Transverse colon (tissue), 4 donors: ENCODE results near the gene FXYD3. TPM values are rescaled to one million over a fixed set of nuclear protein-coding genes. Genes with fewer than 3 reads are reported as not detected.
"Not testable (repeated sequence)": the region's sequence is repeated elsewhere in the genome, so short reads cannot be mapped to it uniquely, and the experiment has no call there.

ENCODE experiments used
- DNase-seq: peaks from one replicate; pipeline ENCODE4 v3.0.0-alpha.2; 2019
- H3K27ac ChIP-seq, 4 donors: fragments of 200-600 bp; sonication (generic); 2 replicates each; pipeline ENCODE4 v1.5.1; 2016 to 2018; ENCODE audit warnings: inconsistent platforms in 4 of 4
- H3K27me3 ChIP-seq: fragments of 200-600 bp; sonication (generic); 2 replicates; pipeline ENCODE4 v1.5.1; 2017; ENCODE audit warnings: inconsistent platforms
- H3K36me3 ChIP-seq, 4 donors: fragments of 200-600 bp; sonication (generic); 2 replicates each; pipeline ENCODE4 v1.5.1; 2017 to 2019; ENCODE audit warnings: inconsistent platforms in 4 of 4
- H3K4me1 ChIP-seq, 4 donors: fragments of 200-600 bp; sonication (generic); 2 replicates each; pipeline ENCODE4 v1.5.1; 2017 to 2020; ENCODE audit warnings: inconsistent platforms in 4 of 4
- H3K4me3 ChIP-seq, 4 donors: fragments of 200-600 bp; sonication (generic); 1 replicate in 1 of 4; 2 replicates in 3 of 4; pipeline versions ENCODE4 v1.5.1 to v1.6.1; 2017 to 2019; ENCODE audit warnings: inconsistent platforms in 4 of 4
- H3K9me3 ChIP-seq, 2 donors: fragments of 200-600 bp; sonication (generic); 2 replicates each; pipeline ENCODE4 v1.5.1; 2017 to 2019; ENCODE audit warnings: inconsistent platforms in 2 of 2
- EP300 ChIP-seq: sonication (generic); formaldehyde crosslinking; IDR thresholded peaks from one replicate; pipeline ENCODE4 v1.6.1; 2017; ENCODE audit warnings: antibody characterized with exemption, low read depth
- POLR2A ChIP-seq: fragments of 450-650 bp; IDR thresholded peaks from one replicate; pipeline ENCODE4 v1.6.1; 2016; ENCODE audit warnings: antibody characterized with exemption, mild to moderate bottlenecking, moderate library complexity
- POLR2AphosphoS5 ChIP-seq, 3 donors: sonication (generic); formaldehyde crosslinking; IDR thresholded peaks; one replicate each; pipeline ENCODE4 v1.6.1; 2016; ENCODE audit warnings: antibody characterized with exemption in 3 of 3
- WGBS, 2 donors: methylation state at CpG; one replicate each; pipeline ENCODE4 v1.1.5; 2018; ENCODE audit warnings: low coverage in 1 of 2; 5-methylcytosine and 5-hydroxymethylcytosine counted together
- in situ Hi-C, 4 donors: fragments of 200-750 bp; cut with MboI; loops; one replicate each; pipeline versions ENCODE4 v1.15.0 to v1.15.1; 2017; ENCODE audit warnings: low sequenced_read_pairs in 3 of 4, low pct_ligation_motif_present in 1 of 4, low pct_unique_long_range_greater_than_20kb in 1 of 4
- intact Hi-C: fragments of 100-400 bp; cut with DNase I; formaldehyde crosslinking; loops from one replicate; pipeline ENCODE4 v1.15.1; 2023; ENCODE audit warnings: low total_unique reads
- total RNA-seq, 4 donors: library from RNA; depleted of rRNA; stranded (reverse); fragments of >200 nt; gene quantifications; one replicate each; pipeline ENCODE4 v1.1.0, GENCODE V29; 2016
- TF ChIP-seq, protein P1 (sequence below), 5 experiments: fragments of 200-600 bp in 3 of 5; fragments of 450-650 bp in 2 of 5; sonication (generic) in 3 of 5; IDR thresholded peaks; 1 replicate in 2 of 5; 2 replicates in 3 of 5; pipeline ENCODE4 v1.5.1; 2016 to 2017; ENCODE audit warnings: antibody characterized with exemption in 5 of 5, inconsistent platforms in 3 of 5, mild to moderate bottlenecking in 2 of 5, moderate library complexity in 1 of 5

FXYD3 gene
- total RNA-seq, 4 donors from 2014 or later, result 1,678 to 4,641 (median 3,622) TPM

DNA sequence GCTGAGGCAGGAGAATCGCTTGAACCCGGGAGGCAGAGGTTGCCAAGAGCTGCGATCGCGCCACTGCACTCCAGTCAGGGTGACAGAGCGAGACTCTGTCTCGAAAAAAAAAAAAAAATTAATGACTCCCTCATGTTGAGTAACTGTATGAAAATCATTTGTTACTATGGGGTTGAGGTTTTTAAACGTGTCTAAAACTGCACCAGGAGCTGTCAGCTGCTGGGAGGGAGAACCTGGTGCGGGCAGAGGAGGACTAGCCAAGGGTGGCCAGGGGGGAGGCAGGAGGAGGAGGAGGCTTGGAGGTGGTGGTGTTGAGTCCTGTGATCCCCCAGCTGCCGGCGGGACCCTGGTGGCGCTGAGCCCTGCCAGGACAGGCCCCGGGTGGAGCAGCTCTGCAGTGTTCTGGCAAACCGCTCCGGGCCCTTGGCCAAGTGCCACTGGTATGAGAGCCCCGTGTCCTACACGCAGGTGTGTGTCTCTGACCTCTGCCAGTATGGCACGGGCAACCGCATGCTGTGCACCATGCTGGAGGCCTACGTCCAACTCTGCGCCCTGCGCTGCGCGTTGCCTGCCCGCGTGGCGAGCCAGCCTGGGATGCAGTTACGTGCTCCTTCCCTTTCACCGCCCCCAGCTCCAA, 17.1 kb upstream of the FXYD3 start:
- intact Hi-C loops (no loop called here), in situ Hi-C loops (no loop called here)
- Histone ChIP-seq H3K36me3 (no peaks in the 10 kb centered on the region), H3K27ac (no peak overlapping the region), H3K9me3 (no peaks in the 10 kb centered on the region), H3K4me1 (no peaks in the 10 kb centered on the region), H3K27me3 (no peaks in the 10 kb centered on the region), H3K4me3 (no peak overlapping the region)
- 77 to 80% methylated on average over 9 to 29 of the region's 29 CpGs for WGBS, 2 donors
- no peak for TF ChIP-seq POLR2A
- no peak for TF ChIP-seq POLR2AphosphoS5 (IDR thresholded peaks at IDR 0.05)
- TF ChIP-seq, protein P1, sequence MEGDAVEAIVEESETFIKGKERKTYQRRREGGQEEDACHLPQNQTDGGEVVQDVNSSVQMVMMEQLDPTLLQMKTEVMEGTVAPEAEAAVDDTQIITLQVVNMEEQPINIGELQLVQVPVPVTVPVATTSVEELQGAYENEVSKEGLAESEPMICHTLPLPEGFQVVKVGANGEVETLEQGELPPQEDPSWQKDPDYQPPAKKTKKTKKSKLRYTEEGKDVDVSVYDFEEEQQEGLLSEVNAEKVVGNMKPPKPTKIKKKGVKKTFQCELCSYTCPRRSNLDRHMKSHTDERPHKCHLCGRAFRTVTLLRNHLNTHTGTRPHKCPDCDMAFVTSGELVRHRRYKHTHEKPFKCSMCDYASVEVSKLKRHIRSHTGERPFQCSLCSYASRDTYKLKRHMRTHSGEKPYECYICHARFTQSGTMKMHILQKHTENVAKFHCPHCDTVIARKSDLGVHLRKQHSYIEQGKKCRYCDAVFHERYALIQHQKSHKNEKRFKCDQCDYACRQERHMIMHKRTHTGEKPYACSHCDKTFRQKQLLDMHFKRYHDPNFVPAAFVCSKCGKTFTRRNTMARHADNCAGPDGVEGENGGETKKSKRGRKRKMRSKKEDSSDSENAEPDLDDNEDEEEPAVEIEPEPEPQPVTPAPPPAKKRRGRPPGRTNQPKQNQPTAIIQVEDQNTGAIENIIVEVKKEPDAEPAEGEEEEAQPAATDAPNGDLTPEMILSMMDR (IDR thresholded peaks at IDR 0.05), result no peak
- TF ChIP-seq EP300, result no peak
- DNase-seq, result no peak

DNA sequence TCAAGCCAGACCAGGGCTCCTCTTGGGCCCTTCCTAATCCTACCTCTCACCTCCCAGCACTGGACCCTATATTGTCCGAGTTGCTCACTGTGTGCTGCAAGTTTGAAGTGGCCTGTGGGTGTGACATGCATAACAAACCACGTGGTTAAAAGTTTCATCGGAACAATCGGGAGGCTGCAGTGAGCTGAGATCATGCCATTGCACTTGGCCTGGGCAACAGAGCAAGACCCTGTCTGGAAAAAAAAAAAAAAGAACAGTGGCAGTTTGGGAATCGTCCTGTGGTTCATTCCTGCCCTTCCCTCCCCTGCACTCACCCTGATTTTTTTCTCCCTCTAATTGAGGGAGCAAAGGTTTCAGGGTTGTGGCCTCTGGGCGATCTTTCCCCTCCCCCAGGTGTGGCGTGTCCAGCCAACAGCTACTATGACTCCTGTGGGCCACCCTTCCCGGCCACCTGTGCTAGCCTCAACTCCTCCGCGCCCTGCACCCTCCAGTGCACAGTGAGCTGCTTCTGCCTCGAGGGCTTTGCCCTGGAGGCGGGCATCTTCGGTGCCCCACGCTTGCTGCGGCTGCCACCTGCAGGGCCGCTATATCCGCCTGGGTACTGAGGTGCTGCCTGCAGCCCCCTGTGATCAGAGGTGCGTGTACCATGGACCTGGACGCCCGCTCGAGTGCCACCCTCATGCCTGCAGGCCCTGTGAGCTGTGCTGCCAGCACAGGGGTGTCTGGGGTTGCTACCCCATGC, 16.3 kb upstream of the FXYD3 start:
- H3K27ac ChIP-seq, result no peak overlapping the region
- H3K4me3 ChIP-seq, result no peak overlapping the region

DNA sequence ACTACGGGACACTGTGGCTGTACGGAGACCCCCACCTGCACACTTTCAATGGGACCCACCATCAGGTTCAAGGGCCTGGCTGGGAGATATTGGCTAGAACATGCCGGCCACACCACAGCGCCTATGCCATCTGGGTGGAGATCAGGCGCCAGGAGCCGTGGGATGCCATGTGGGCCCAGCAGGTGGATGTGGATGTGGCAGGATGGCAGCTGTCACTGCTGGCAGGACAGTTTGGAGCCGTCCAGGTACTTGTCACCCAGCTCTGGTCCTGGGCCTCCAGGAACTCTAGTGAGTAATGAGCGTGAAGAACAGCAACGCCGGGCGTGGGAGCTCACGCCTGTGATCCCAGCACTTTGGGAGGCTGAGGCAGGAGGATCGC, 15.7 kb upstream of the FXYD3 start:
- TF ChIP-seq EP300 (no peak), POLR2AphosphoS5 (IDR thresholded peaks at IDR 0.05) (no peak)
- TF ChIP-seq, protein P1 (IDR thresholded peaks at IDR 0.05), result no peak
- H3K27ac ChIP-seq, result no peak overlapping the region
- no peaks in the 10 kb centered on the region for H3K4me1 ChIP-seq
- 89% methylated on average over 13 of the region's 13 CpGs; no CpG with 5 or more reads in 1 of the 2 donors for WGBS, 2 donors
- H3K27me3 ChIP-seq, result no peaks in the 10 kb centered on the region
- no peak for DNase-seq
- no peaks in the 10 kb centered on the region for H3K9me3 ChIP-seq
- H3K4me3 ChIP-seq, result no peak overlapping the region
- H3K36me3 ChIP-seq, result no peaks in the 10 kb centered on the region
- in situ Hi-C loops, result no loop called here
- intact Hi-C loops, result no loop called here

More for the DNA sequence above, 16.3 kb upstream of the FXYD3 start:
- H3K9me3 ChIP-seq, result no peaks in the 10 kb centered on the region
- no peaks in the 10 kb centered on the region for H3K36me3 ChIP-seq
- DNase-seq, result no peak
- no peaks in the 10 kb centered on the region for H3K4me1 ChIP-seq
- intact Hi-C loops (no loop called here), in situ Hi-C loops (no loop called here)
- no peaks in the 10 kb centered on the region for H3K27me3 ChIP-seq
- TF ChIP-seq POLR2A (no peak), EP300 (no peak), POLR2AphosphoS5 (IDR thresholded peaks at IDR 0.05) (no peak)
- TF ChIP-seq, protein P1 (IDR thresholded peaks at IDR 0.05), result no peak
- WGBS, 2 donors, result 58 to 79% methylated on average over 4 to 19 of the region's 21 CpGs

DNA sequence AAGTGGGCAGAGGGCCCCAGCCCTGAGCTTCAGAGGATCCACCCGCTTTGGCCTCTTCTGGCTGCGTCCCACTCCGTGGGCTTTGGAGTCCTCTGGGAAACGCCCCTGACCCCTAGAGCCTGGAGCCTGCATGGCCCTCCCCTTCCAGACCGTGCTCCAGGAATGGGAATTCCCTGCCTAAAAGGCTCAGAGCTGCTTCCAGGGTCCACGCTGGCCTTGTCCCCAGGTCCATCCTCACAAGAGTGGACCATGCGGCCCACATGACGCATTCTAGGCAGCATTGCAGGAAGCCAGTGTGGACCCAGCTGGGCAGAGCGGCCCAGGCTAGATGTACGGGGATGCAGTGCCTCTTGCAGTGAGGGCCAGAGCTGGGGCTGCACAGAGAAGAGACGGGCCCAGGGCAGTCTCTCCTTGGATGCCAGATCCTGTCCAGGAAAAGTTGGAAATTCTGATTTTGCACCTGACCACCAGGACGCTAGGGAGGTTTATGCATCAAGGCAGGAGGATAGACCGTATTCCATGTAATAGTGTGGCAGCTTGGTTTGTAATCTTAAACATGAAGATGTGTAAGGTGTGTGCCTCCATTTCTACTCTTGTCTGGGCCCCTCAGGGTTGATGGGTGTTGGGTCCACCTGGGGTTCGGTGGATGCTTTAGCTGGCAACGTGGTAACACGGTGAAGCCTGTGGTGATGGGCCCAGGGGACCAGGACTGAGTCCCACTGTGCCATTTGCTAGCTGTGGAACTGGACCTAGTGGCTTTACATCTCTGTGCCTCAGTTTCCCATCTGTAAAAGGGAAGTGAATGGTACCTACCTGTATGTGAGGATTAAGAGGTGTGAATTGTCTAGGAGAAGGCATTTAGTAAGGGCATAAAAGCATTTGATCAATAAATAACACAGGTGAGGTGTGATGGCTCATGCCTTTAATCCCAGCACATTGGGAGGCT, 14.8 kb upstream of the FXYD3 start:
- no peaks in the 10 kb centered on the region for H3K4me1 ChIP-seq
- H3K9me3 ChIP-seq, result no peaks in the 10 kb centered on the region
- H3K4me3 ChIP-seq, result no peak overlapping the region
- TF ChIP-seq, protein P1 (IDR thresholded peaks at IDR 0.05), result no peak
- TF ChIP-seq POLR2A (no peak), EP300 (no peak), POLR2AphosphoS5 (IDR thresholded peaks at IDR 0.05) (no peak)
- intact Hi-C loops (no loop called here), in situ Hi-C loops (no loop called here)
- no peak overlapping the region for H3K27ac ChIP-seq
- no peaks in the 10 kb centered on the region for H3K36me3 ChIP-seq
- 76 to 82% methylated on average over 6 to 16 of the region's 16 CpGs for WGBS, 2 donors
- no peaks in the 10 kb centered on the region for H3K27me3 ChIP-seq
- no peak for DNase-seq

DNA sequence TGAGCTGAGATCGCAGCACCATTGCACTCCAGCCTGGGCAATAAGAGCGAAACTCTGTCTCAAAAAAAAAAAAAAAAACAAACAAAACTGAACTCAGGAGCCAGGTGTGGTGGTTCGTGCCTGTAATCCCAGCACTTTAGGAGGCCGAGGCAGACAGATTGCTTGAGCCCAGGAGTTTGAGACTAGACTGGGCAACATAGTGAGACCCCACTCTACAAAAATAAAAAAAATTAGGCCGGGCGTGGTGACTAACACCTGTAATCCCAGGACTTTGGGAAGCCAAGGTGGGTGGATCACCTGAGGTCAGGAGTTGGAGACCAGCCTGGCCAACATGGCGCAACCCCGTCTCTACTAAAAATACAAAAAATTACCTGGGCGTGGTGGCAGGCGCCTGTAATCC, 13.7 kb upstream of the FXYD3 start:
- H3K36me3 ChIP-seq, intact Hi-C loops, DNase-seq, H3K9me3 ChIP-seq, H3K27ac ChIP-seq, H3K27me3 ChIP-seq, H3K4me1 ChIP-seq, H3K4me3 ChIP-seq, in situ Hi-C loops: not testable (repeated sequence)
- WGBS, 2 donors, result 84 to 91% methylated on average over 4 to 10 of the region's 10 CpGs

DNA sequence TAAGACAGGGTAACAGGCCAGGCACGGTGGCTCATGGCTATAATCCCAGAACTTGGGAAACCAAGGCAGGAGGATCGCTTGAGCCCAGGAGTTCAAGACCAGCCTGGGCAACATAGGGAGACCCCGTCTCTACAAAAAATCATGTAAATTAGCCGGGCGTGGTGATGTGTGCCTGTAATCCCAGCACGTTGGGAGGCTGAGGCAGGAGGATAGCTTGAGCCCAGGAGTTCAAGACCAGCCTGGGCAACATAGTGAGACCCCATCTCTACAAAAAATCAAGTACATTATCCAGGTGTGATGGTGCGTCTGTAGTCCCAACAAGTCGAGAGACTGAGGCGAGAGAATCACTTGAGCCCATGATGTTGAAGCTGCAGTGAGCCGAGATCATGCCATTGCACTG, 12.0 kb upstream of the FXYD3 start:
- H3K4me3 ChIP-seq, H3K36me3 ChIP-seq, H3K27ac ChIP-seq, H3K4me1 ChIP-seq, H3K27me3 ChIP-seq, DNase-seq, H3K9me3 ChIP-seq, intact Hi-C loops, in situ Hi-C loops: not testable (repeated sequence)
- 76 to 78% methylated on average over 5 to 10 of the region's 10 CpGs for WGBS, 2 donors
